HepG2 (cell line): ENCODE measurements around the gene KANSL3. TPM values are rescaled to one million over a fixed set of nuclear protein-coding genes. Genes with fewer than 3 reads are reported as not detected.

ENCODE experiments used
- ARID4A ChIP-seq: sonication (generic); formaldehyde crosslinking; IDR thresholded peaks from 2 replicates; pipeline ENCODE4 v1.5.0; 2020; ENCODE audit warnings: mild to moderate bottlenecking, missing genetic modification reagents, borderline replicate concordance
- ATF4 ChIP-seq, 2 experiments: fragments of 450-650 bp in 1 of 2; sonication (generic) in 1 of 2; formaldehyde crosslinking; IDR thresholded peaks; 2 replicates each; pipeline versions ENCODE4 v1.5.0 to v1.8.0; 2020 to 2022; ENCODE audit warnings: mild to moderate bottlenecking in 1 of 2, missing genetic modification reagents in 1 of 2
- ELF3 ChIP-seq: IDR thresholded peaks from 2 replicates; pipeline ENCODE4 v1.6.1; 2016; ENCODE audit warnings: missing genetic modification reagents, missing compliant biosample characterization
- GATAD1 ChIP-seq: IDR thresholded peaks from 2 replicates; pipeline ENCODE4 v1.6.1; 2016; ENCODE audit warnings: missing genetic modification reagents, missing compliant biosample characterization
- MAX ChIP-seq: IDR thresholded peaks from 2 replicates; pipeline ENCODE4 v1.6.1; 2012; ENCODE audit warnings: inconsistent platforms
- MLXIP ChIP-seq: sonication (generic); formaldehyde crosslinking; IDR thresholded peaks from 2 replicates; pipeline ENCODE4 v1.9.0; 2021; ENCODE audit warnings: missing genetic modification reagents, borderline replicate concordance
- MXD3 ChIP-seq: IDR thresholded peaks from 2 replicates; pipeline ENCODE4 v1.6.1; 2016; ENCODE audit warnings: mild to moderate bottlenecking, missing biosample characterization, missing genetic modification reagents
- RCOR2 ChIP-seq: IDR thresholded peaks from 2 replicates; pipeline ENCODE4 v1.6.1; 2016; ENCODE audit warnings: missing biosample characterization, missing genetic modification reagents
- SNAPC2 ChIP-seq: sonication (generic); formaldehyde crosslinking; IDR thresholded peaks from 2 replicates; pipeline ENCODE4 v1.8.1; 2022; ENCODE audit warnings: mild to moderate bottlenecking, missing genetic modification reagents
- TCF7 ChIP-seq: sonication (generic); IDR thresholded peaks from 2 replicates; pipeline ENCODE4 v1.6.1; 2016; ENCODE audit warnings: antibody characterized with exemption, low read depth
- THYN1 ChIP-seq: sonication (generic); formaldehyde crosslinking; IDR thresholded peaks from 2 replicates; pipeline ENCODE4 v1.8.1; 2023; ENCODE audit warnings: low read depth, mild to moderate bottlenecking, moderate library complexity, missing genetic modification reagents, borderline replicate concordance
- ZNF18 ChIP-seq: sonication (generic); formaldehyde crosslinking; IDR thresholded peaks from 2 replicates; pipeline ENCODE4 v1.8.0; 2022; ENCODE audit warnings: mild to moderate bottlenecking, missing genetic modification reagents; ENCODE audit not compliant: insufficient replicate concordance
- ZNF607 ChIP-seq: sonication (generic); formaldehyde crosslinking; IDR thresholded peaks from 2 replicates; pipeline ENCODE4 v1.5.1; 2020; ENCODE audit warnings: missing genetic modification reagents, mild to moderate bottlenecking, borderline replicate concordance
- ZNF761 ChIP-seq: sonication (generic); formaldehyde crosslinking; conservative IDR thresholded peaks from 2 replicates; pipeline ENCODE4 v1.4.0; 2020; ENCODE audit warnings: mild to moderate bottlenecking, missing genetic modification reagents
- ZNF792 ChIP-seq: IDR thresholded peaks from 2 replicates; pipeline ENCODE4 v1.6.1; 2016
- ZNF891 ChIP-seq: sonication (generic); formaldehyde crosslinking; IDR thresholded peaks from 2 replicates; pipeline ENCODE4 v1.5.0; 2020; ENCODE audit warnings: mild to moderate bottlenecking, missing genetic modification reagents
- polyA plus RNA-seq, 8 experiments: library from polyadenylated mRNA; depleted of rRNA in 3 of 8; stranded (reverse) in 7 of 8; unstranded in 1 of 8; fragments of >200 nt; fragmentation: Illumina TruSeq in 4 of 8; extraction: Trizol in 4 of 8; gene quantifications; 2 replicates each; pipeline versions ENCODE4 v1.2.1 to v1.2.3, GENCODE V29; 2011 to 2016; ENCODE audit warnings: low read depth in 4 of 8, missing spikeins in 1 of 8, mixed read lengths in 1 of 8; ENCODE audit not compliant: insufficient read depth in 1 of 8
- total RNA-seq, 5 experiments: library from RNA; depleted of rRNA; stranded (reverse); fragments of >200 nt; fragmentation: Illumina TruSeq; extraction: Trizol; gene quantifications; 2 replicates each; pipeline ENCODE4 v1.2.3, GENCODE V29; 2016; ENCODE audit warnings: low read depth in 1 of 5

The KANSL3 gene
- total and polyA plus RNA-seq, 2 of the 13 experiments (the other 11 are each of a cell fraction or from before 2014, with no cell fraction given), result 20.8 to 37.3 TPM

- TF ChIP-seq ATF4 (CRISPR knock-in tag; IDR thresholded peaks at IDR 0.05) (peak in 1 of 2 experiments; percentile 84; a peak in 2 of 4 replicates), THYN1 (peak; percentile 99; the same call in 1 of the 2 replicates), RCOR2 (CRISPR knock-in tag) (peak; percentile 86), ZNF891 (CRISPR knock-in tag) (peak; percentile 74), ZNF792 (CRISPR knock-in tag) (peak; percentile 98), SNAPC2 (CRISPR knock-in tag) (peak; percentile 99), ZNF18 (CRISPR knock-in tag) (peak; percentile 76), ZNF607 (CRISPR knock-in tag) (peak; percentile 80; the same call in 1 of the 2 replicates), ELF3 (CRISPR knock-in tag) (peak; percentile 94), GATAD1 (CRISPR knock-in tag) (peak; percentile 88), TCF7 (no peak), ARID4A (CRISPR knock-in tag) (peak; percentile 88; the same call in 1 of the 2 replicates), ZNF761 (CRISPR knock-in tag) (0 out of 2 replicates have a peak, but pooled peaks have one; percentile 77), MLXIP (CRISPR knock-in tag) (peak; percentile 76; the same call in 1 of the 2 replicates), MAX (peak; percentile 98), MXD3 (CRISPR knock-in tag) (peak; percentile 96)
Measured at GRCh38 chr2:96638144-96639121, at the start of gene KANSL3 (continued).
